Measurements from ENCODE around the gene TREML1. TPM values are rescaled to one million over a fixed set of nuclear protein-coding genes. Genes with fewer than 3 reads are reported as not detected.
A peak's percentile ranks its signal among the peaks of the same experiment; 100 is the strongest.

The TREML1 gene
- total and polyA plus RNA-seq, 9 of the 15 experiments (the other 6 are each of a cell fraction or from before 2014, with no cell fraction given) = not detected

- TF ChIP-seq TFAP4 (CRISPR knock-in tag; IDR thresholded peaks at IDR 0.05; ENCODE audit: borderline replicate concordance) (peak; percentile 20; the same call in 1 of the 2 replicates), SIN3A (IDR thresholded peaks at IDR 0.05; ENCODE audit: borderline replicate concordance in 2 of 2, control insufficient read depth in 1 of 2, low read depth in 2 of 2, low read length in 2 of 2) (no peak), ZNF354B (CRISPR knock-in tag; IDR thresholded peaks at IDR 0.05) (no peak)
Measured at GRCh38 chr6:41199552-41200246, 45.6 kb upstream of the TREML1 start (continued).

- 48% methylated on average over 3 of the region's 3 CpGs for WGBS (ENCODE audit: insufficient coverage, low coverage, missing lambda C conversion rate)
- FAIRE-seq (no peak), DNase-seq (ENCODE audit: extremely low read depth in 1 of 4, low spot score in 3 of 4) (no peak), ATAC-seq (no peak)
- ChIA-PET POLR2A (interaction anchor here (2.4 kb wide), 1 partner anchor 15 kb away, joined by 9 read pairs; no protein-coding TSS in a partner anchor), CTCF (ENCODE audit: low intra/inter-chr PET ratio) (no interaction called here)
- no peak overlapping the region for H3K4me3 ChIP-seq
- BruUV-seq (replicated peaks) = no TSS peak
- no peaks in the 10 kb centered on the region for H3K9me1 ChIP-seq (ENCODE audit: control insufficient read depth, insufficient read depth, low read length)
- H3K27me3 ChIP-seq (ENCODE audit: control insufficient read depth in 2 of 2, insufficient read depth in 2 of 2, low read length in 2 of 2) = peaks cover 0 to 8% of the 10 kb centered on the region in 2 experiments; a peak in 1 of 5 replicates
- no peaks in the 10 kb centered on the region for H3K9me3 ChIP-seq (replicated peaks; ENCODE audit: control insufficient read depth, insufficient read depth, low read depth, low read length)
- no peak overlapping the region for H3K9ac ChIP-seq (ENCODE audit: insufficient read depth in 1 of 2, low read depth in 2 of 2, low read length in 2 of 2)
- H3K4me1 ChIP-seq (replicated peaks in 1 of 2; ENCODE audit: control insufficient read depth in 2 of 2, insufficient read depth in 2 of 2, low read length in 2 of 2) = peaks cover 21 to 30% of the 10 kb centered on the region in 2 experiments
- no peaks in the 10 kb centered on the region for H3K36me3 ChIP-seq (ENCODE audit: control insufficient read depth, insufficient read depth, low read length)
- no peak overlapping the region for H2AFZ ChIP-seq (ENCODE audit: low read depth, low read length)
- no peaks in the 10 kb centered on the region for H4K20me1 ChIP-seq (replicated peaks; ENCODE audit: control insufficient read depth, insufficient read depth, low read length)
- no peaks in the 10 kb centered on the region for H3K79me2 ChIP-seq (ENCODE audit: control insufficient read depth, insufficient read depth, low read length)
- in situ Hi-C loops (cut with MboI) (no loop called here), intact Hi-C loops (cut with micrococcal nuclease) (no loop called here)
- TF ChIP-seq GTF2B (IDR thresholded peaks at IDR 0.05; ENCODE audit: extremely low read depth, insufficient read length) (no peak), SMC3 (conservative IDR thresholded peaks at IDR 0.05; ENCODE audit: insufficient read depth, low read depth, low read length) (no peak), ZFX (CRISPR knock-in tag; IDR thresholded peaks at IDR 0.05) (no peak), RBM25 (IDR thresholded peaks at IDR 0.05; ENCODE audit: low read depth, low read length, severe bottlenecking) (peak; percentile 51)
- no peak overlapping the region for H3K4me2 ChIP-seq (ENCODE audit: insufficient read depth, low read length)
- H3K27ac ChIP-seq (ENCODE audit: extremely low read depth, low read depth, low read length) = no peak overlapping the region
Measured at GRCh38 chr6:41197234-41197633, 43.1 kb upstream of the TREML1 start.

Data from K562 (cell line).